Gastrocnemius medialis (tissue), 4 donors: ENCODE measurements around the gene FDXACB1. TPM values are rescaled to one million over a fixed set of nuclear protein-coding genes. Genes with fewer than 3 reads are reported as not detected.

ENCODE experiments used
- ATAC-seq, 2 donors: fragments of 150-250 bp; one replicate each; pipeline ENCODE4 v1.9.1; 2016
- DNase-seq, 2 donors: peaks; one replicate each; pipeline ENCODE4 v3.0.0-alpha.2; 2019
- H3K27ac ChIP-seq, 4 donors: fragments of 200-600 bp; sonication (generic); 1 replicate in 1 of 4; 2 replicates in 3 of 4; pipeline ENCODE4 v1.5.1; 2016 to 2018; ENCODE audit warnings: mild to moderate bottlenecking in 2 of 4, moderate library complexity in 1 of 4
- H3K27me3 ChIP-seq, 3 donors: fragments of 200-600 bp; sonication (generic) in 2 of 3; 1 replicate in 1 of 3; 2 replicates in 2 of 3; pipeline versions ENCODE4 v1.5.1 to v1.6.0; 2016 to 2019; ENCODE audit warnings: mild to moderate bottlenecking in 1 of 3, moderate library complexity in 1 of 3
- H3K36me3 ChIP-seq, 2 donors: fragments of 200-600 bp; sonication (generic) in 1 of 2; one replicate each; pipeline ENCODE4 v1.5.1; 2017 to 2018
- H3K4me1 ChIP-seq, 2 donors: fragments of 200-600 bp; sonication (generic) in 1 of 2; one replicate each; pipeline ENCODE4 v1.5.1; 2016 to 2017; ENCODE audit warnings: mild to moderate bottlenecking in 2 of 2
- H3K4me3 ChIP-seq, 4 donors: fragments of 200-600 bp; sonication (generic) in 3 of 4; 1 replicate in 1 of 4; 2 replicates in 3 of 4; pipeline ENCODE4 v1.5.1; 2016 to 2019; ENCODE audit warnings: mild to moderate bottlenecking in 2 of 4
- H3K9me3 ChIP-seq, 3 donors: fragments of 200-600 bp; sonication (generic) in 2 of 3; 1 replicate in 1 of 3; 2 replicates in 2 of 3; pipeline ENCODE4 v1.5.1; 2016 to 2019
- CTCF ChIP-seq, 5 experiments: fragments of 450-650 bp in 3 of 5; fragments of 200-600 bp in 2 of 5; sonication (generic) in 2 of 5; IDR thresholded peaks in 4 of 5; conservative IDR thresholded peaks in 1 of 5; 1 replicate in 4 of 5; 2 replicates in 1 of 5; pipeline ENCODE4 v1.5.1; 2016 to 2019; ENCODE audit warnings: antibody characterized with exemption in 5 of 5, mild to moderate bottlenecking in 3 of 5, moderate library complexity in 3 of 5
- POLR2A ChIP-seq, 2 donors: fragments of 450-650 bp; IDR thresholded peaks; one replicate each; pipeline ENCODE4 v1.6.1; 2017; ENCODE audit warnings: antibody characterized with exemption in 2 of 2, mild to moderate bottlenecking in 2 of 2, moderate library complexity in 2 of 2
- in situ Hi-C, 4 donors: fragments of 200-750 bp; cut with MboI; loops; one replicate each; pipeline versions ENCODE4 v1.15.0 to v1.8.0; 2017; ENCODE audit warnings: low sequenced_read_pairs in 4 of 4
- intact Hi-C: fragments of 100-400 bp; cut with DNase I; formaldehyde crosslinking; loops from one replicate; pipeline ENCODE4 v1.15.1; 2023; ENCODE audit warnings: low total_unique reads
- total RNA-seq, 4 donors: library from RNA; depleted of rRNA; stranded (reverse); fragments of >200 nt; gene quantifications; one replicate each; pipeline versions ENCODE4 v1.1.0 to v1.2.3, GENCODE V29; 2016

FDXACB1 gene
- total RNA-seq, 4 donors from 2014 or later, result 0.11 to 0.91 (median 0.29) TPM

DNA sequence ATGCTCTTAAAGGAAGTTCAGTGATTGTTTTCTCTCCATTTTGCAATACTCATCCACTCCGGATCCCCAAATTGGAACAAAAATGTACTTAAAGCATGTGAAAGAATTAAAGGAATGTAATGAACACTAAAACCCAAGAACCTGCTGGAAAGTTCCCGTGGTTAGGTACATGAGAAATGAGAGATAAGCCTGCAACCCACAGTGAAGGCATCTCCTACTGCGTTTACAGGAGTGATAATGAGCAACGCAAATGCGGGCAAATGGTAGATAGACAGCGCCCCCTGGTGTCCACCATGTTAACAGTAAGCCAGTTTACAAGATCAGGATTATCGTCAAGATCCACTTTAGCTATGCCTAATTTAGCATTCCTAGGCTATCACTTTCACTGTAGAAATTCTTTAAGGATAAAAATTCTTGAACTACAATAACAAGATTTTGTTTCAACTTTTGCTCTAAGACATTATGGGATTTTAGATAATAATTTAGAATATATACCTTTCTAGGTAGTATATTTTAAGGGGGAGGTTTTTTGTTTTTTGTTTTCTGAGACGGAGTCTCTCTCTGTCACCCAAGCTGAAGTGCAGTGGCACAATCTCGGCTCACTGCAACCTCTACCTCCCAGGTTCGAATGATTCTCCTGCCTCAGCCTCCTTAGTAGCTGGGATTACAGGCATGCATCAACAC lies 37.5 kb downstream of the FDXACB1 start:
- intact Hi-C loops, result loop anchor here (1.0 to 2.0 kb wide), 3 partner anchors 65 to 276 kb away; partner anchors contain the start of gene SIK2
- H3K27me3 ChIP-seq, result no peaks in the 10 kb centered on the region
- TF ChIP-seq CTCF (IDR thresholded peaks at IDR 0.05 in 4 of 5, conservative IDR thresholded peaks at IDR 0.05 in 1 of 5) (peak; percentile 83 to 93 (median 90)), POLR2A (IDR thresholded peaks at IDR 0.05) (no peak)
- no peaks in the 10 kb centered on the region for H3K9me3 ChIP-seq
- DNase-seq, result peak; percentile 70 to 86
- no peak overlapping the region for H3K4me3 ChIP-seq
- in situ Hi-C loops, result loop anchor here (5.0 to 10.0 kb wide), 7 partner anchors 57 to 277 kb away; partner anchors contain the start of gene SIK2 (in 1 of the 4)
- H3K4me1 ChIP-seq, result peaks cover 32 to 39% of the 10 kb centered on the region in 2 donors
- peak overlapping the region; percentile 39 to 81 (median 72) for H3K27ac ChIP-seq
- ATAC-seq, result peak; percentile 83 to 85
- H3K36me3 ChIP-seq, result peaks cover 0 to 26% of the 10 kb centered on the region in 2 donors

GRCh38 chr11:111840143-111840542 lies 38.8 kb downstream of the FDXACB1 start:
- intact Hi-C loops (loop anchor here (2.0 kb wide), 1 partner anchor 63 kb away; no protein-coding TSS in a partner anchor), in situ Hi-C loops (loop anchor here (5.0 to 10.0 kb wide), 7 partner anchors 55 to 275 kb away; partner anchors contain the start of gene SIK2 (in 1 of the 4))
- H3K27me3 ChIP-seq, result no peaks in the 10 kb centered on the region
- TF ChIP-seq CTCF (IDR thresholded peaks at IDR 0.05 in 4 of 5, conservative IDR thresholded peaks at IDR 0.05 in 1 of 5) (no peak), POLR2A (IDR thresholded peaks at IDR 0.05) (no peak)
- no peak overlapping the region for H3K4me3 ChIP-seq
- H3K4me1 ChIP-seq, result peaks cover 34 to 45% of the 10 kb centered on the region in 2 donors
- DNase-seq (no peak), ATAC-seq (no peak)
- peaks cover 0 to 24% of the 10 kb centered on the region in 2 donors for H3K36me3 ChIP-seq
- no peaks in the 10 kb centered on the region for H3K9me3 ChIP-seq
- H3K27ac ChIP-seq, result peak overlapping the region; percentile 57 to 81 (median 72)

DNA sequence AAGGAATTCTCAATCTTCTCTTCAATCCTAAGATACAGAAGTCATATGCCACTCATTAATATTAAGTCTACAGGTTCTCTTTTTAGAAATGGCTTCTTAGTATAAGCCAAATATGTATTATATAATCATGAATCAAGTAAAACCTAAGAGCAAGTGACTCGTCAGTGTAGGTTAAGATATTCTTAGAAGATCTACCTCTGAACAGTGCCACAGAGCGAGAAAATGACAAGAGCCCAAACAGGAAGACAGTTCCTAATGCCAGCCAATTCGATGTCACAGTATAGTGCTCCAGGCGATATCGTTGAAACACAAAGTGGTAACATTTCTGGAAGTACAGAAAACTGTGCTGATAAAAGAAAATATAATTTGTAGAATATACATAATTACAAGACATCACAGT lies 40.9 kb downstream of the FDXACB1 start:
- TF ChIP-seq CTCF (IDR thresholded peaks at IDR 0.05 in 4 of 5, conservative IDR thresholded peaks at IDR 0.05 in 1 of 5) (no peak), POLR2A (IDR thresholded peaks at IDR 0.05) (no peak)
- in situ Hi-C loops, result no loop called here
- Histone ChIP-seq H3K4me3 (no peak overlapping the region), H3K27me3 (no peaks in the 10 kb centered on the region), H3K9me3 (no peaks in the 10 kb centered on the region), H3K27ac (peak overlapping the region; percentile 69 to 81 (median 76)), H3K36me3 (peaks cover 0 to 7% of the 10 kb centered on the region in 2 donors), H3K4me1 (peaks cover 42 to 60% of the 10 kb centered on the region in 2 donors)
- intact Hi-C loops, result loop anchor here (5.0 kb wide), 1 partner anchor 51 kb away; no protein-coding TSS in a partner anchor
- no peak for DNase-seq
- no peak for ATAC-seq

DNA sequence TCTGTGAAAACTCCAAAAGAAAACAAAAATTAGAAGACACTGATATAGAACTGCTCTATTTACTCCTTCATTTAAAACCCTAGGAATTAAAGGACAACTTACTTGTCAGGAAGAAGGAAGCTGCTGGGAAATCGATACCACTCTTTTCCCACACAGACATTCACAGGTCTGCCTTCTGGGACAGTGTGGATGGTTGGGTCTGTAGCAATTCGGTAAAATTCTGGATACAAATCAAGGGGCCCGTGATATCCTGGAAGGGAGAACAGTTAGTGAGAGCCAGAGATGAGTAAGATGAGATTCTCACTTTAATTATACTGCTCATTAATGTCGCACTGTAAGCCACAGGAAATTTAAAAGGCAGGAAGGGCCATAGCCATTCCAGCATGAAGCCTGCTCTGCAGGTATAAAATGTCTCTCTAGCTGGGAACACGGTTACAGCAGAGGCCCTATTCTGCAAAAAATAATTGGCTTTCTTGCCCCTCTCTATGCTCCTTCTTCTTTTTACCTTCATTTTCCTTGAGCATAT lies 41.5 kb downstream of the FDXACB1 start:
- in situ Hi-C loops (no loop called here), intact Hi-C loops (loop anchor here (5.0 kb wide), 1 partner anchor 50 kb away; no protein-coding TSS in a partner anchor)
- no peaks in the 10 kb centered on the region for H3K27me3 ChIP-seq
- peak overlapping the region; percentile 69 to 81 (median 76) for H3K27ac ChIP-seq
- ATAC-seq (peak; percentile 32 to 58), DNase-seq (no peak)
- no peak for TF ChIP-seq POLR2A (IDR thresholded peaks at IDR 0.05)
- no peak for TF ChIP-seq CTCF (IDR thresholded peaks at IDR 0.05 in 4 of 5, conservative IDR thresholded peaks at IDR 0.05 in 1 of 5)
- no peaks in the 10 kb centered on the region for H3K9me3 ChIP-seq
- no peak overlapping the region for H3K4me3 ChIP-seq
- H3K4me1 ChIP-seq, result peaks cover 42 to 63% of the 10 kb centered on the region in 2 donors
- peaks cover 0 to 4% of the 10 kb centered on the region in 2 donors for H3K36me3 ChIP-seq
